Amniotic stem cell (primary cell): ENCODE results near the gene MOB1A.
A peak's percentile ranks its signal among the peaks of the same experiment; 100 is the strongest.
"Not testable (repeated sequence)": the region's sequence is repeated elsewhere in the genome, so short reads cannot be mapped to it uniquely, and the experiment has no call there.

Source experiments
- DNase-seq: peaks from one replicate; lab custom pipeline; 2025; lab: John Stamatoyannopoulos, UW

MOB1A gene

DNA sequence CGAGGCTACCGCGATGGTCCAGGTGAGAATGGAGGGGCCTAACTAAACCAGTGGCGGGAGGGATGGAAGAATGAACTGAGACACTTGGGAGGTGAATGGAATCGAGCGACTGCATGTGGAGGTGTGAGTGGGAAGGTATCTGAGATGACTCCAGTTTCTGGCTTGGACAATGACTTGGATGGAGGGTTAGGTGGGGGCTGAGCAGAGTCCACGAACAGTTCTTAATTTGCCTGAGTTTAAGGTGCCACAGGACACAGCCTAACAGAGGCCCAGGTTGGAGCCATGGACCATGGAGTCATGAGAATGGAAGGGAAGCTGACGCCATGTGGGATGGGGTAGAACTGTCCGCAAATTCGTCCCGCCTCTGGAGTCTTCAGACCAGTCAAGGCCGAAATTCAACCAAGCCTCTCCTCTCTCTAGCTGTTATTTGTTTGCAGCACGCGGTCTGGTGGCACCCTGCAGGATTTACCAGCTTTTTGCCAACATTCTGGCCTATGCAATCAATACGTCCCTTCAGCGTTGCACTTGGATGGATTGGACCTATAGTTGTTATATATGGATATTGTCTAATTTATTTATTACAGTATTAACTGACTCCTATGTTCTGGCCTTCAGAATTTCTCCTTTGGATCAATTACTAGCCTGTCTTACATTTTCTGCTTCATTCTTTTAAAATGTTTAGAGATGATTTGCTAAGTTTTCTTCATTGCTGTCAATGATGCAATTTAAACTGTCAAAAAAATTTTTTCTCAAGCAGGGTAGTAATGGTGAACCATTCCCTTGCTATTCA lies 30.0 kb downstream of the MOB1A start:
- no peak for DNase-seq

DNA sequence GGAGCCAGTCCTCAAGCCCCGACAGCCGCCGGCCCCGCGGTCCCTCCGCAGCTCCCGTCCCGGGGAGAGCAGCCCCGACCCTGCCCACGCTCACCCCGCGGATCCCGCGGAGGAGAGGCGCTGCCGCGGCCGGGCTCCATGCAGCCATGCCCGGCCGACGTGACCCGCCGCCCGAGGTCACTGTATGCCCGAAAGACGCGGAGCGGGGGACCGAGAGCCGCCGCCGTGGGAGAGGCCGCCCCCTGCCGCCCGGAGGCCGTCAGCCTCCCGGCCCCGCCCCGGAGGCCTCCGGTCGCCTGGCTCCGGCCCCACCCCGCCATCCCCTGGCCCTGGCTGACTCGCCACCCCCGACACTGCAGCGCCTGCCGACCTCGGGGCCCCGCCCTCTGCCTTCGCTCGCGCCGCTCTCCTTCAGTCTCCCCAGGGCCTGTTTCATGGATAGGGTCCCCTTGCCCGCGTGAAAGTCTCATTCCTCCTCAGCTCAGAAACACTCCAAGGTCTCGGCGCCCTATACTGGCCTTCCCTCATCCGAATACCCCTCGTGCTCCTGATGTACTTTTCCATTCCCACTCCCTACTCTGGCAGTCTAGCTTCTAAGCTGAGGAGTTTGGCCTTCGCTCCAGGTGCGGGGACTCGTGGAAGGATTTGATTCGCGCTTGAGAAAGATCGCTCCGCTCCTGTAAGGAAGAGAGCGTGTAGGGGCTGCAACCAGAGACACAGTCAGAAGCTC lies 30.8 kb downstream of the MOB1A start, which contains the start of gene BOLA3:
BOLA3 (minus strand) TSS at position 186 of the 730 bp plus-strand sequence; CDS start at position 148, 38 bp downstream.
- peak; percentile 62 for DNase-seq

DNA sequence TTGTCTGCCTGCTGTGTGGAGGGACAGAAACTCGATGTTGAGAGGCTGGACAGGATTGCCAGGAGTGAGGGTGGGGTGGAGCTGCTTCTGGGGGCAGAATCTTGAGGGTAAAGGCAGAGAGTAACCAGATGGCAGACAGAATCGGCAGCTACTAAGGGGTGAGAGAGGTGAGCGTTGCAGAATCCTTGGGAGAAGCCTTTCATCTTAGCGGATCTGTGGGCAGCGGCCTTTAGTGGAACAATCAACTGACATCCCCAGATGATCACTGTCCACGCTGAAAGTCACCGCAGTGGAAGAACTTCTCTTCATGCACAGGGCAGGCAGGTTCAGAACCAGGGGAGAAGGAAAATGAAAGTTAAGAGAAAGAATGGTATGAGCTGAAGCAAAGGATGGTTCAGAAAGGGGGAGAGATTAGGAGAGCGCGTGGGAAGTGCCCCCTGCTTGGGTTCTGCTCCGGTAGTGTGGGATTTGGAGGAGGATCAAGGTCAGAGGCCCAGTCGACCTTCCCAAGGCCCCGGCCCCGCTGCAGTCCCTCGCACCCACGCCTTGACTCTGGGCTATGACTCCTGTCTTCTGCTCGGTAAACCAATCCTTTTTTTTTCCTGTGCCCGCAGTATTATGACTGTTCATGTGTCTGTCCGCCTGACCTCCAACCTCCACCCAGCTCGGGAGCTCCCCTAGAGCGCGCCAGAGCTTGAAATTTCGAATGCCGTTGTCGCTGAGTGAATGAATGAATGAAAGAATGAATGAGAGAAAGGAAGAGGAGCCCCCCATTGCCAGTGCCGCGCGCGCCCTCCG lies 31.6 kb downstream of the MOB1A start:
- no peak for DNase-seq

DNA sequence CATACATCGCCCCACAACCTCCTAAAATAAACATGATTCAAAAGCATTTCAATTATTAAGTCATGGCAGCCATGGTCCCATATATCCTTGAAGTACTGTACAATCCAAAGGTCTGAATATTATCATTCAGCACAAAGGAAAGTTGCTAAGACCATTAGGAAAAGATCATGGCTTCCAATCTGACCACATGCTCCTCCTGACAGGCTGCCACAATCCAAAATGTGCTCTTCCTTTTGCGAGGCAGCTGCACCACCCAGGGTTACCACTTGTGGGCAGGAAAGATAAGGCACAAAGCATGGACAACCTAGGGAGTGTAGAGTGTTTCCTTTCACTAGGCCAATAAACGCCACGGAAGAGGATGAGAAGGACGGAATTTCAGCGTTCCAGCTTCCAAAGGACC lies 36.3 kb downstream of the MOB1A start:
- no peak for DNase-seq

DNA sequence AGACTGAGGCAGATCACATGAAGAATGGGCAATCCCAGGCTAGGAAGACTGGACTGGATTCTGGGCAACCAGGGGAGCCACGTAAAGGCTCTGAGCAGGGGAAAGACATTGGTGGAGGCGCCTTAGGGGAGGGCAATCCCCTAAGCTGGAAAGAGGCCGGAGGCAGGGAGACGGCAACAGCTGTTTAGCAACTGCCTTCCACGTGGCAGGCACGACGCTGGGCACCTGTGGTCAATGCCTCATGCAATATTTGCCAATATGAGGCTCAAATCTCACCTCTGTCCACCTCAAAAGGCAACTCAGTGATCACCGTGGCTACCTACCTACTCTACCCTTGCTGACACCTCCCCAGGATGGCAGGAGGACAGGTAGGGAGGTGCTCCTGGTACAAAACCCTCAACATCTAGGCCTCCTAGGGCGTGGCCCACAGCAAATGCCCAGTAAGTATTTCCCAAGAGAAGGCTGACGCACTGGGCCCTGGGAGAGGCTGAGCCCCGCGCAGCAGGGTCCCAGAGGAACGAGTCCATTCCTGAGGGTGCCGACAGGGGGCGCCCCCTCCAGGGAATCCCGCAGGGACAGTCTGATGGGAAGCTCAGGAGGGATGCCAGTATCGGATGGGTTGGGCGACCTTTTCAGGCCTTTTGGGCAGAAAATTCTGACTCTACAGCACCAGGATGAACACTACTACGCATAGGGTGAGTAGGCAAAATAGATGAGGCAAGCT lies 39.9 kb downstream of the MOB1A start:
- DNase-seq: no peak

DNA sequence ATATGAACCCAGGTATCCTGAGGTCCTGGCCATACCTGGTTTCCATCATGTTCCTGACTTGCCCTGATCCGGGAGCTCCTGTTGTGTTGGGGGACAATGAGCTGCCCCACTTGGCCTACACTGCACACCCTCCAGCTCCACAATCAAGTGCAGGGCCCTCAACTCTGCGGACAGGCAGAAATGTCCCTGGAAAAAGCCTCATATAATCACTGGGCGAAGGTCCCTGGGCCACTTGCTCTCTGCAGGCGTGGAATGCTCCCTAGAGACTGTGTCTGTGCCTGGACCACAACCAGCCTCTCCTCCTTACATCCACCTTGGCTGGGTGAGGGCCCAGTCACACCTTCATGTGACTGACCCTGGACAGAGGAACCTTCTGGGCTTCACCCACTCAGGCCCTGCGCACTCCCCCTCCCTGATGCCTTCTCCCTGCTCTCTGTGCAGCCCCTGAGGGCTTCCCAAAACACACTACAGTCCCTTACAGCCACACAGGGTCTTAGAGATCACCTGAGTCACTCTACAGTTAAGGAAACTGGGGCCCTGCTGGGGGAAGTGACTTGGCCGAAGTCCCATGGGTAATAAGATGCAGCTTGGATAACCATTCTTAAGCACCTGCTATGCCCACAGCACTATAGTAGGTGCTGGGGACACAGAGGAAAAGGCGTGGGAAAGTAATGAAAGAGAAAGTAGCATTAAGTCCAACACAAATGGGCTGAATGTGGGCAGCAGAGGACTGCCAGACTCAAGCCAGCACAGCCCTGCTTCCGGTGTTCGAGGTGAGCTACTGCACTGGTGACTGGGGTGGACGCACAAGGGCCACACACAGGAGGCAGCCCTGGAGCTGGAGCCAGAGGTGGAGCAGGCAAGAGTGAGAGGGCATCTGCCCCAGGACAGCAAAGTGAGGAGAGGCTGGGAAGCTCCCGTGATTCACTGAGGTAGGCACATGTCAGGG lies 40.8 kb downstream of the MOB1A start:
- DNase-seq: no peak

DNA sequence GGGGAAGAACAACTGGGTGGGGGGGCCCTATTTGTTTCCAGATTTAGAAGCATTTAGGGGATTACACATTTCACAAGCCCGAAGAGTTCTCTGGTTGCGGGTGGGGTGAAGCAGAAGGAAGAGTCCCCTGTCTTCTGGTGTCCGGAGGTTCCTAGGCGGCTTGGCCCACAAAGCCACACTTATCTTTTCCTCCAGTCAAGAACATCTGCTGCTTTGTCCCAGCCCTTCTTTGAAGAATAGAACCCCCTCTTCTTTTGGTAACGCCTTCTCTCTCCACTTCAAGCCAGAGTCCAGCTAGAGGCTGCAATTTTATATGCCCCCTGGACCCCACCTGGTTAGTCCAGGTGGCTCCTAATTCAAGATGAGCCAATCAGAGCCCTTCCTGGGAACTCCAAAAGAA lies 46.8 kb downstream of the MOB1A start:
- DNase-seq: no peak

DNA sequence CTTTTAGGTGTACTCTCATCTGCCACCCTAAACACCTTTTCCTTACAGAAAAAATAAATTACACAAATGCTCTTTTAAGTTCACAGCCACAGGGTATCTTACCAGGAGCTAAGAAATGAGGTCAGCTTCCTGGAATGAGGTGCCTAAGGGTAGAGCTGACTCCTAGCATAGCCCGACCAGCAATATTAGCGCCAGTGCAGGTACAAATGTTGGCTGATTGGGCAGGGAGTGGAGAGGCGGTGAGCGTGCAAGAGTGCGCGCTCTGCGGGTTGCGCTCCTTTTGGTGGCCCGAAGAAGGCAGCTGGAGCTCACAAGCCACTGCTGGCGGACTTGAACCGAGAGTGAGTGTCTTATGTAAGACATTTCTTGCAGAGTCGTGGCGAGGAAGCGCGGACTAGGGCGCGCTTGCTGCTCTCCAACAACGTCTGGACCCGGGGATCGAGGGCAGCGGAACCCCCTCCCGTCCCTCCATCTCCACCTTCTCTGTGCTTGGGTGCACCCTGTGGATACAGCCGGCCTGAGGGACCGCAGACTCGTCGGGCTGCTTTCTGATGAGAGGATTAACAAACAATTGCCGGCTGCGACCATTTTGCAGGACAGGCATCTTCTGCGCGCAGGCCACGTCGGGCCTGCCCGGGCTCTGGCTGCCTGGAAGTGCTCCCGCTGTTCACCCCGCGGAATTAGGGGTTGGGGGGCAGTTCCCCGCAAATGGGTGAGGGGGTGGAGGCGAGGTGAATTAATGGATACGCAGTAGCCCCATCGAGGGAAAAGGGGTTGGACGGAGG lies 48.3 kb downstream of the MOB1A start:
- no peak for DNase-seq

DNA sequence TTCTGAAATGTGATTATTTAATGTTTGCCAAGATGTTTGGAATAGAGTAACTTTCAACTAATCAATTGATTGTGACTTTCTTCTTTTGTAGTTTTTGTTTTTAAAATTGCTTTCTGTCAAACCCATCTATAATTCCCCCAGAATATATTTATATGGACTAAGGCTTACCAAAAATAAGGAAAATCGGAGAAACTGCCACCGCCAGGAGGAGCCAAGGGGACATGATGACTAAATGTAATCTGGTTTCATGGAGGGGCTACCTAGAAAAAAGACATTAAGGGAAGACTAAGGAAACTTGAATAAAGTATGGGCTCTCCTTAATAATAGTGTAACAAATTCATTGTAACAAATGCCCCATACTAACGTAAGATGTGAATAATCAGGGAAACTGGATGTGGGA lies 50.5 kb downstream of the MOB1A start:
- no peak for DNase-seq

DNA sequence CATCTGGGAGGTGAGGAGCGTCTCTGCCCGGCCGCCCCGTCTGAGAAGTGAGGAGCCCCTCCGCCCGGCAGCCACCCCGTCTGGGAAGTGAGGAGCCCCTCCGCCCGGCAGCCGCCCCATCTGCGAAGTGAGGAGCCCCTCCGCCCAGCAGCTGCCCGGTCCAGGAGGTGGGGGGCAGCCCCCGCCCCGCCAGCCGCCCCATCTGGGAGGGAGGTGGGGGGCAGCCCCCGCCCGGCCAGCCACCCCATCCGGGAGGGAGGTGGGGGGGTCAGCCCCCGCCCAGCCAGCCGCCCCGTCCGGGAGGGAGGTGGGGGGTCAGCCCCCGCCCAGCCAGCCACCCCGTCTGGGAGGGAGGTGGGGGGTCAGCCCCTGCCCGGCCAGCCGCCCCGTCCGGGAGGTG lies 54.7 kb downstream of the MOB1A start:
- not testable (repeated sequence) for DNase-seq

DNA sequence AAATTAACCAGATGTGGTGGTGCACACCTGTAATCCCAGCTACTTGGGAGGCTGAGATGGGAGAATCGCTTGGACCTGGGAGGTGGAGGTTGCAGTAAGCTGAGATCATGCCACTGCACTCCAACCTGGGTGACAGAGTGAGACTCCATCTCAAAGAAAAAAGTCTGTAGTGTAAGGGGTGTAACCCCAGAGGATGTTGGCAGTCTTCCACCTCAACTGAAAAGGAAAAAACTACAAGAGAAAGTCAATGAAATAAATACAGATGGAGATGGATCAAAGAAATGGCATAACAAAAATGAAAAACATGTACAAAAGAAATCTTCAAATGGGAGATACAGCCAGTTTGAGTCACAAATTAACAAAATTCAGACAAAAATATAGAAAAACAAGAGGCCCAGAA lies 56.8 kb downstream of the MOB1A start:
- not testable (repeated sequence) for DNase-seq

DNA sequence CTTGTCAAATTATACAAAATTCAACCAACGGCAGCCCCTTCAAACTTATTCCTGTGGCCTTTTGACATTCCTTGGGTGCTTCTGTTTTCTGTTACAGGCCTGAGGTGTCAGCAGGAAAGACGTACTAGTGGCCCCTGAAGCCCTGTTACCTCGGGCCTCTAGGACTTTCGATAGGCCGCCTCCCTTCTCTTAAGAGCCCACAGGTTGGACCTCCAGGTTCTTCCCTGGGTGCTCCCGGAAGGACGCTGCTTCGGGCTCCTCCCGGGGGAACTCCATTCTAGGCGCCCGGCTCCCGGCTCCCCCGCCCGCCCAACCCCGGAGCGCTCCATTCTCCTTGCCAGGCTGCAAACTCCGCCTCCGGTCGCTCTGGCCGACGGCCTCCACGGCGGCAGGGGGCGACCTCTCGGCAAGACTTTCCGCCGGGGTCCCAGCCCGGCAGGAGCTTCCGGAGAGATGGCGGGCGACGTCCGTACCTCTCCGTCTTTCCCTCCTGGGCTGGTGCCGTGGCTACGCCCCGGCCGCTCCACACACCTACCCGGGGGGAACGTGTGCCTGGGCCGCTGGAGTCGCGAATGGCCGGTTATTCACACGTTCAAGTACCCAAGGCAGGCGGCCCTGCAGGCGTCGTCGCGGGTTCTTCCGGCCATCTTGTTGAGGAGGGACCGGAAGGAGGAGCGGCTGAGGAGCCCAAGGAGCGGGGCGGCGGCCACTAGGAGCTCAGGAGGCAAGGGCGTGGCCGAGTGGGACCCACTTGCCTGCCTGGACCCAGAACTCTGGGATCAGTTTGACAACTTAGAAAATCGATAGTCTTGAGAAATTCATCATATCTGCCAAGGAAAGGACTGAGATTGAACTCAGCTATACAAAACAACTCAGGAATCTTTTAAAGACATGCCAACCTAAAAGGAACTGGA lies 58.5 kb downstream of the MOB1A start:
- DNase-seq: peak; percentile 10

DNA sequence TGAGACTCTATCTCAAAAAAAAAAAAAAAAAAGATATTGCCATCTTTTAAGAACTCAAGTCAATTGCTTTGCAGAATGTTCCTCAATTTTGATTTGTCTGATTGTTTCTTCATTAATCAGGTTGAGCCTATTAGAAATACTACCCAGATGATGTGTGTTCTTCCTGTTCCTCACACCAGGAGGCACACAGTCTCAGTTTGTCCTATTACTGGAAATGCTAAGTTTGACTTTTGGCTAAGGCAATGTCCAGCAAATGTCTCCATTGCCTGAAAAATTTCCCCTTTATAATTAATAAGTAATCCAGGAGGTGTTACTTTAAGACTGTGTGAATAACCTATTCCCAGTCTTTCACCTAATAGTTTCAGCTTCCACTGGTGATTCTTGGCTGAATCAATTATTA lies 59.3 kb downstream of the MOB1A start:
- no peak for DNase-seq

DNA sequence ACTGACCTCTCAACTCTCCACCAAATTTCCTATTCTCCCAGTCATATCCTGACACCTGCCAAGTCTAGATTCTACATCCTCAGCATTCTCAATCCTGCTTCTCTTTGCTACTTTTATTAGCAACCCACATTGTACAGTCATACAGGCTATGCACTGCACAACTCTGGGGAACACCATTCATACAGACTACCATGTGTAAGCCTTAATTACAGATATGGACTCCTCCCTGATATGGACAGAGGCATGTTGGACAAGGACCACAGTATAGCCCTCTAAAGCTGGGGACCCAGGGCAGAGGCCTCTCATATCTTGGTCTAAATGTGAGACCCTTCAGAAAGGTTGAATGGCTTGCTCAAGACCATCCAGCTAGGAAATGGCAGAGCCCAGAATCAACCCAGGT lies 67.3 kb downstream of the MOB1A start:
- DNase-seq: no peak

DNA sequence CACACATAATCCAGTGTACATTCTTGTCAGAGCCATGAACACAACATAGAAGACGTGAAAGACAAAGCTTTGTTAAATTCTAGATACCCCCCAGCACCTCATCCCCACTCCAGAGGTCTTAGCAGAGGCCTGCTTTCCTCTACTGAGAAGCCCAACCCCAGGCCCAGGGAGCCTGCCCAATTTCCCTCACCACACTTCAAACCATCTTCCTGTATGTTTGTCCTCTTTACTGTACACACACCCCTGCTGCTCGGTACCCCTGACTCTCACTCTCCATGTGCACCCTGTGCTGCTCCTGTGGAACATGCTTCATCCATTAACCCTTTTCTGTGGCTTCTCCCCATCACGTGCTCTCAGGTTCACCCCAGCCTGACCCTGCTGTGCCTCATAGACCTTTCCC lies 68.1 kb downstream of the MOB1A start:
- no peak for DNase-seq

DNA sequence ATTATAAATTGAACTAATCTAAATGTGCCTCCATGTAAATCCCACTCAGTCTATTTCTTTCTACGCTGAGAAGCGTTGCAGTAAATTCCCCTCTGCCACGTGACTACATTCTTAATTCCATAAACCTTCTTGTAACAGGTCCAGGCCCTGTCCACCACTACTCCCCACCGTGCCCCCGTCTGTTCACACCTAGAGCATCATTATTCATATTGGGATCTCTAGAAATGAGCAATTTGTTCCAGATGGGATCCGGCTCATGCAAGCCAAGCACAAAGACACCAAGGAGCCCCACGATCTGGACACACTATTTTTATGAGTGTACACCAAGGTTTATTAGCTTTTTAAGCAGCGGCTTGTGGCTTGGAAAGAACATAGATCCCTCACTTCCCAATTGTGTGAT lies 69.1 kb downstream of the MOB1A start:
- DNase-seq: no peak

DNA sequence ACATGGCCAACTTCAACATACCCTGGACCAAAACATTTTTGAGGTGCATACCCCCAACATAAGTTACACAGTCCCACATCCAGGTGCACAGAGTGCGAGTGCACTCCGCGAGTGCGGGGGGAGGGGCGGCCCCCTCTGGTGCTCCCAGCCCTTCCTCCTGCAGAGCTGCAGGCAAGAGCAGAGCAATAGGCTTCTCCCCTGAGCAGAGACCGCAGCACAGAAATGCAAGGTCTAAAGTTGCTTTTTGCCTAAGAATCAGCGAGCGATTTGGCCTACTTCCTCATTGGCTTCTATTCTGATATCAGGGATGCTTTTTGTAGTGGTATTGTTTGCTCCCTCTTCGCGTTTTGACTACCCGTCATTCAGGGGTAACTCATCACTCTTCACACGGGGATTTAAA lies 71.6 kb downstream of the MOB1A start:
- DNase-seq: no peak

DNA sequence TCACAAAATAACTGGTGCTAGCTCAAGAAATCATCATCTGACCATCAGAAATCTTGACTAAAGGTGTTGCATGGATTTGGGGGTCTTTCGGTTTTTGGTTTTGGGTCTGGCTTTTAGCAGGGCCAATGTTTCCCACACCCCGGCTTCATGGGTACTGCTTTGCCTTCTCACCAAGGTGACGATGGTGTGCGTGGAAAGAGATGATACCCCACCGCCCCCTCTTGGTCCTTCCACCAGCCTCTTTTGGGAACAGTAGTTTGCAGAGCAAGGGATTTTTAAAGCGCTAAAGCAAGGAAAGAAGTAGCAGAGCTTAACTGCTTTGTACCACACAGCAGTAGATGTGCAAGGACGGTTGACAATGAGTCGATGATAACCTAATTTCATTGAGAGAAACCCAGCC lies 73.3 kb downstream of the MOB1A start:
- DNase-seq: no peak

DNA sequence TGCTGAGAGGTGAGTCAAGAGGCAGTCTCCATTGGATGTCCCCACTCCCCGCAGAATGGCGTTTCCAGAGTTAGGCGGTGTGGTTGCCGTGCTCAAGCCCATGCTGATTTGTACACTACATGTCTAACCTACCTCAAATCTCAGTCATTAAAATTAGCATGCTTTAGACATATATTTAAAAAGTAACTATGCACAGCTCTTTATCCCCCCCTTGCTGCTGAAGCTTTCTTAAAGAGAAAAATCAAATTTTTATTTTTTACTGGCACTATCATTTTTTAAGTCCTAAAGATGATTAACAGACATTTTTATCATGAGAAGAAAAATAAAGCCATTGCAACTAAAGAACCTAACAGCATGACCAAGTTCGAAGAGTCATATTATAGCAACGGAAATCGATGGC lies 73.8 kb downstream of the MOB1A start:
- DNase-seq: no peak
